Epithelial cell of alveolus of lung (primary cell): ENCODE results near the gene ADGRA1. TPM values are rescaled to one million over a fixed set of nuclear protein-coding genes. Genes with fewer than 3 reads are reported as not detected.

Experiments used
- total RNA-seq: library from RNA; depleted of rRNA; stranded (reverse); fragments of >200 nt; gene quantifications from 2 replicates; pipeline ENCODE4 v1.2.1, GENCODE V29; 2015

Gene ADGRA1, protein sequence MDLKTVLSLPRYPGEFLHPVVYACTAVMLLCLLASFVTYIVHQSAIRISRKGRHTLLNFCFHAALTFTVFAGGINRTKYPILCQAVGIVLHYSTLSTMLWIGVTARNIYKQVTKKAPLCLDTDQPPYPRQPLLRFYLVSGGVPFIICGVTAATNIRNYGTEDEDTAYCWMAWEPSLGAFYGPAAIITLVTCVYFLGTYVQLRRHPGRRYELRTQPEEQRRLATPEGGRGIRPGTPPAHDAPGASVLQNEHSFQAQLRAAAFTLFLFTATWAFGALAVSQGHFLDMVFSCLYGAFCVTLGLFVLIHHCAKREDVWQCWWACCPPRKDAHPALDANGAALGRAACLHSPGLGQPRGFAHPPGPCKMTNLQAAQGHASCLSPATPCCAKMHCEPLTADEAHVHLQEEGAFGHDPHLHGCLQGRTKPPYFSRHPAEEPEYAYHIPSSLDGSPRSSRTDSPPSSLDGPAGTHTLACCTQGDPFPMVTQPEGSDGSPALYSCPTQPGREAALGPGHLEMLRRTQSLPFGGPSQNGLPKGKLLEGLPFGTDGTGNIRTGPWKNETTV
- 0.32 TPM in 1 of 2 replicates, not detected in the other for total RNA-seq

DNA sequence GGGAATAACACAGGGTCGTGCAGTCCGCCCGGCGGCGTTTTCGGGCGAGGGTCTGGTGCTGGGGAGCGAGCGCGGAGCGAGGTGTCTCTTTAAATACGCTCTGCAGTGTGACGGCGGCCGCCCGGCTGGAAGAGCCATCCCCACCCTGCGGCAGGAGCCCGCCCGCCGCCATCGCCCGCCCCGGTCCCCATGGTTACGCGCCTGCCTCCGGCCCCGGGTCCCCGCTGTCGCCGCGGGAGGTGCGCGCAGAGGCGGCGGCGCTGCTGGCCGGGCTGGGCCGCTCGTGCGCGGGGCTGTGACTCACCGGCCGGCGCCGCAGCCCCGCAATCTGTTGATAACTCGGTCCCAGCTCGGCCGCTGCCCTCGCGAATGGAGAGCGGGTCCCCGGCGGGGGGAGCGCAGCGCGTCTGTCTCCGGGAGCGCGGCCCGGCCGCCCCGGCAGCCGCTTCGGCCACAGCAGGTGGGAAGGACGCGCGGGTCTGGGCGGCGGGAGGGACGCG, at the start of gene ADGRA1:
Gene ADGRA1 (plus strand): TSS at position 246 of the 500 bp plus-strand sequence. CDS start 986 bp downstream, outside the sequence.

DNA sequence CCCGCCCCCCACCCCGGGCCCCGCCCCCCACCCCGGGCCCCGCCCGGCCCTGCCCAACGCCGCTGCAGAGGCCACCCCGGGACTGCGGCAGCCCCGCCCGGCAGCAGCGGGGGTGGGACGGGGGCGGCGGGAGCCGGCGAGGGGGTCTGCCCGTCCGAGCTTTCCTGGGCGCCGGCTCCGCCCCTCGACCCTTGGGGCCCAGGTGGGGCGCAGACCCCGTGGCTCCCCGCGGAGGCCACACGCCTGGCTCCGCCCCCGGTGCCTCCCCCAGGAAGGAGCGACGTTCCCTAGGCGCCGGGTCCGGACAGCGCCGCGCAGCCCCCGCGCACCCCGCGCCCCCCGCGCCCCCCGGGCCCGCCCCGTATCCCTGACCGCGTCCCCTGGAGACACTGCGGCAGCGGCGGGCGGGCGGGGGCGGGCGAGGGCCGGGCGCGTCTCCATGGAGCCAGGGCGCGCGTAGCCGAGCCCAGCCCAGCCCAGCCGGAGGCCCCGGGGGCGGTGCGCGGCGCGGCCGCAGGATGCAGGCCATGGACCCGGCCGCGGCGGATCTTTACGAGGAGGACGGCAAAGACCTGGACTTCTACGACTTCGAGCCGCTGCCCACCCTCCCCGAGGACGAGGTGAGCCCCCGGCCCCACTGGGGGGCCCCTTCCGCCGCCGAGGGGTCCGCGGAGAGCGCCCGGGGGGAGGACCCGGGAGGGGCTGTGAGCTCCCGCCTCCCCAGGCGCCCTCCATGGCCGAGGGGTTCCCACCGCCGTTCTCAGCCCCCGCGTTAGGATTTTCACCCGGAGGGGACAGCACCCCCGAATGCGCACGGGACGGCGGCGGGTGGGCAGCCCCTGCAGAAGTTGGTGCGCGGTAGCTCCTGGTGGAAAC, 72.5 kb downstream of the ADGRA1 start, which contains the start of gene KNDC1:
Gene KNDC1 (plus strand): TSS at position 270 of the 876 bp plus-strand sequence. CDS start 249 bp downstream, at position 519.

Other genes starting within 250 kb of the ADGRA1 start
- gene CFAP46, start 145.4 kb upstream of the ADGRA1 start, total RNA-seq: 0.80 and 4.1 TPM in 2 replicates
- gene KNDC1, start 72.3 kb downstream of the ADGRA1 start, total RNA-seq: 0.80 TPM in 1 of 2 replicates, not detected in the other
- not detected in 2 replicates for gene UTF1, start 142.3 kb downstream of the ADGRA1 start, total RNA-seq
- 0.16 TPM in 1 of 2 replicates, not detected in the other for gene VENTX, start 149.9 kb downstream of the ADGRA1 start, total RNA-seq
- gene ADAM8, start 188.9 kb downstream of the ADGRA1 start, total RNA-seq: 4.5 and 6.0 TPM in 2 replicates
- gene TUBGCP2, start 220.9 kb downstream of the ADGRA1 start, total RNA-seq: 41.0 and 52.8 TPM in 2 replicates
- gene ZNF511, start 221.0 kb downstream of the ADGRA1 start, total RNA-seq: 32.7 and 35.8 TPM in 2 replicates
- 14.1 TPM in 1 of 2 replicates, not detected in the other for gene CALY, start 249.0 kb downstream of the ADGRA1 start, total RNA-seq